Kidney (tissue), 14 donors: ENCODE results near the gene ESD. TPM values are rescaled to one million over a fixed set of nuclear protein-coding genes. Genes with fewer than 3 reads are reported as not detected.

Source experiments
- DNase-seq, 5 donors: peaks; one replicate each; pipeline ENCODE4 v3.0.0-alpha.2; 2013 to 2020
- FAIRE-seq: peaks from 2 replicates; lab custom pipeline; 2012; peaks lifted over from hg19 to GRCh38; lab: Jason Lieb, UNC
- H3K27ac ChIP-seq, 2 donors: one replicate each; pipeline ENCODE4 v1.7.0; 2013; ENCODE audit warnings: low read depth in 2 of 2, low read length in 2 of 2, inconsistent platforms in 1 of 2
- H3K27me3 ChIP-seq: one replicate; pipeline ENCODE4 v1.7.1; 2013; ENCODE audit warnings: low read length, inconsistent platforms; ENCODE audit not compliant: control insufficient read depth, insufficient read depth
- H3K36me3 ChIP-seq, 3 donors: one replicate each; pipeline versions ENCODE4 v1.7.0 to v1.7.1; 2013; ENCODE audit warnings: low read length in 3 of 3, control low read depth in 1 of 3, inconsistent platforms in 1 of 3; ENCODE audit not compliant: insufficient read depth in 3 of 3, control insufficient read depth in 2 of 3
- H3K4me1 ChIP-seq, 3 donors: one replicate each; pipeline versions ENCODE4 v1.7.0 to v1.7.1; 2013; ENCODE audit warnings: low read length in 3 of 3, inconsistent platforms in 1 of 3, low read depth in 1 of 3; ENCODE audit not compliant: control insufficient read depth in 2 of 3, insufficient read depth in 2 of 3
- H3K4me3 ChIP-seq, 3 donors: one replicate each; pipeline versions ENCODE4 v1.7.0 to v1.8.1; 2013; ENCODE audit warnings: low read length in 3 of 3, control low read depth in 1 of 3, inconsistent platforms in 1 of 3
- H3K9ac ChIP-seq, 3 donors: one replicate each; pipeline versions ENCODE4 v1.7.0 to v1.7.1; 2013; ENCODE audit warnings: low read length in 3 of 3, control low read depth in 1 of 3, inconsistent platforms in 1 of 3
- H3K9me3 ChIP-seq, 3 donors: one replicate each; pipeline versions ENCODE4 v1.7.0 to v1.7.1; 2013; ENCODE audit warnings: low read length in 3 of 3, control low read depth in 1 of 3, inconsistent platforms in 1 of 3; ENCODE audit not compliant: control insufficient read depth in 2 of 3, insufficient read depth in 1 of 3
- intact Hi-C: fragments of 100-400 bp; cut with DNase I; formaldehyde crosslinking; loops from one replicate; pipeline ENCODE4 v1.11.1; 2022
- polyA plus RNA-seq: library from polyadenylated mRNA; stranded (reverse); fragments of 350-450 nt; fragmentation: Illumina TruSeq; extraction: RNeasy Lipid Tissue Mini Kit (QIAGEN cat#74804); gene quantifications from one replicate; pipeline ENCODE4 v1.2.3, GENCODE V29; 2014; ENCODE audit warnings: low read depth, low replicate concordance; ENCODE audit not compliant: insufficient read depth
- total RNA-seq: library from RNA; stranded (reverse); fragmentation: NEBNext Ultra II Directional; extraction: Animal tissue kit (Norgen Biotek cat#: 25700); gene quantifications from one replicate; pipeline ENCODE4 v1.2.1, GENCODE V29; 2021
- TF ChIP-seq, protein P1 (sequence below): IDR thresholded peaks from 3 replicates; pipeline ENCODE4 v1.5.1; 2012; ENCODE audit warnings: mild to moderate bottlenecking, moderate library complexity, borderline replicate concordance; ENCODE audit not compliant: insufficient read depth; ENCODE audit errors: extremely low read depth
- donor health status: control.
- donor health status: control.
- donor health status: control.
- donor health status: control.
- donor health status: control.
- donor health status: DM: yes; HTN: yes; CAD: no.
- donor health status: Normal renal cell carcinoma (clear cell type).

Gene ESD
- total and polyA plus RNA-seq, 2 donors from 2014 or later, result 98.5 to 179 TPM

DNA sequence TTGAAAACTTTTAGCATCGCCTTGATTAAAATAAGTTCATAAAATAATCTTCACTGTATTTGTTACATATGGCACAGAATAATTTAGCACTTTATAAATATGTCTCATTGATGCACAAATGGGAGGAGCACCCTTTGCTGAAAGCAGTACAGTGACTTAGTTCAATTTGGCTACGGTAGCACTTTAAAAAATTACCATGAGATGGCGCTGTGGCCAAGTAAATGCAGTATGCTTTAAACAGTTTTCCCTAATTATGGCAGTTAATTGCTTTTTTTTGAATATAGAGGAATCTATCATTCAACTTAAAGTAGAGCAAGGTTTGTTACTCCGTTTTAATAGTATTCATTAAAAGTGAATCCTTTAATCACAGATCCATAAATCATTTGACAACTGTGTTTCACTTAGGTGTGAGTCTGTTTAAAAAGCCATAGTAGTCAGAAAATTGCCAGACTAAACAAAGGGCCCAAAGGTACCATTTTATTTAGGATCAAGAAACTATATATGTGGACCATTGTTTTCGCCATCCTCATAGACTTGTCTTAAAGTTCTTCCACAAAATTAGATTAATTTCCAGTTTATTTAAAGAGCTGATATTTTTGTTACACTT is 34.7 kb upstream of the ESD start:
- DNase-seq, result peak in 3 of 5 donors; percentile 41 to 71 (median 65)
- no peaks in the 10 kb centered on the region for H3K27me3 ChIP-seq
- peak; percentile 56 for FAIRE-seq
- H3K36me3 ChIP-seq, result no peaks in the 10 kb centered on the region
- no peak overlapping the region for H3K4me3 ChIP-seq
- no peak overlapping the region for H3K27ac ChIP-seq
- TF ChIP-seq, protein P1, sequence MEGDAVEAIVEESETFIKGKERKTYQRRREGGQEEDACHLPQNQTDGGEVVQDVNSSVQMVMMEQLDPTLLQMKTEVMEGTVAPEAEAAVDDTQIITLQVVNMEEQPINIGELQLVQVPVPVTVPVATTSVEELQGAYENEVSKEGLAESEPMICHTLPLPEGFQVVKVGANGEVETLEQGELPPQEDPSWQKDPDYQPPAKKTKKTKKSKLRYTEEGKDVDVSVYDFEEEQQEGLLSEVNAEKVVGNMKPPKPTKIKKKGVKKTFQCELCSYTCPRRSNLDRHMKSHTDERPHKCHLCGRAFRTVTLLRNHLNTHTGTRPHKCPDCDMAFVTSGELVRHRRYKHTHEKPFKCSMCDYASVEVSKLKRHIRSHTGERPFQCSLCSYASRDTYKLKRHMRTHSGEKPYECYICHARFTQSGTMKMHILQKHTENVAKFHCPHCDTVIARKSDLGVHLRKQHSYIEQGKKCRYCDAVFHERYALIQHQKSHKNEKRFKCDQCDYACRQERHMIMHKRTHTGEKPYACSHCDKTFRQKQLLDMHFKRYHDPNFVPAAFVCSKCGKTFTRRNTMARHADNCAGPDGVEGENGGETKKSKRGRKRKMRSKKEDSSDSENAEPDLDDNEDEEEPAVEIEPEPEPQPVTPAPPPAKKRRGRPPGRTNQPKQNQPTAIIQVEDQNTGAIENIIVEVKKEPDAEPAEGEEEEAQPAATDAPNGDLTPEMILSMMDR, result peak; percentile 63
- intact Hi-C loops, result no loop called here
- H3K4me1 ChIP-seq, result no peaks in the 10 kb centered on the region
- H3K9me3 ChIP-seq, result no peaks in the 10 kb centered on the region
- no peak overlapping the region for H3K9ac ChIP-seq

DNA sequence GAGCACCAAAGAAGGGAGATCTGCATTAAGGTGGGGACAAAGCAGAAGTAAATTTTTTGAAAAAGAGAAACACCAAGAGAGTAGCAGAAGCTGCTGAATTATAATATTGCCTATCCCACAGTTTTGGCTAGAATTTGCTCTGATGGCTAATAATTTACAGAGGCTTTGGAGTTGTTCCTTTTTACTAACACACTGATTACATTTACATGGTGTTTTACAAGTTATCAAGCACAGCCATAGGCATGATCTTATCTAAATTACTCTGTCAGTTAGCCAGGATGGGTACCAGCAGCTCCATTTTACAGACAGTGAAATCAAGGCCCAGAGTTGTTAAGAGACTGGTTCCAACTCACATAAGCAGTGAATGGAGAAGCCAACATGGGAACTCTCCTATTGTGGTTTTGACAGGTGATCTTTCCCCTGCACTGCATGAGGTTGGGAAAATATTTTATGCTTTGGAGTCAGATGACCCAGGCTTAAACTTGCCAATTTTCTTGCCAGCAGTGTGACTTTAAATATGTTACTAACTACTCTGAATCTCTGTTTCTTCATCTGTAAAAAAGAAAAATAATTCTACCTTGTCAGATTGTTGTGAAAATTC is 33.5 kb upstream of the ESD start:
- intact Hi-C loops, result no loop called here
- TF ChIP-seq, protein P1, result no peak
- H3K27ac ChIP-seq, result no peak overlapping the region
- H3K4me3 ChIP-seq, result no peak overlapping the region
- no peaks in the 10 kb centered on the region for H3K27me3 ChIP-seq
- H3K9me3 ChIP-seq, result no peaks in the 10 kb centered on the region
- H3K9ac ChIP-seq, result no peak overlapping the region
- no peaks in the 10 kb centered on the region for H3K4me1 ChIP-seq
- DNase-seq, result no peak
- H3K36me3 ChIP-seq, result no peaks in the 10 kb centered on the region
- FAIRE-seq, result no peak

DNA sequence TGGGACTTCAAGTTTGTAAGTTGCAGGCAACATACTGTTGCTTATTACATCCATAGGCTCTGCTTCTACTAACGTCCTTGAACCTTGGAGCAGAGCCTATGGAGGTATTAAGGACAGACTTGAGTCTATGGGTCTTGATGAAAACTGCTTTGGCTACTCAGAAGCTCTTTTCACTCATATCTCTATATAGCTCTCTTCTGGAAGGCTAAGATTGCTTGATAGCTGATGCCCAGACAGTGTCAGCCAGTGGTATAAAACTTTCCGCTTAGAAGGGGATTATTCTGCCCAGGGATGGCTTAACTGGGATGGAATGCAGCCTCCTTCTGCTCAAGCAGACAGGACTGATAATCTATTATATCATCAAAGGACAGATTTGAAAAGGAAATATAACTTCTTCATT is 25.6 kb upstream of the ESD start:
- DNase-seq, result no peak
- TF ChIP-seq, protein P1, result no peak
- Histone ChIP-seq H3K9ac (no peak overlapping the region), H3K4me3 (no peak overlapping the region), H3K4me1 (no peaks in the 10 kb centered on the region), H3K9me3 (no peaks in the 10 kb centered on the region), H3K27ac (no peak overlapping the region), H3K27me3 (no peaks in the 10 kb centered on the region), H3K36me3 (no peaks in the 10 kb centered on the region)
- no peak for FAIRE-seq
- intact Hi-C loops, result no loop called here
